AG04449 (cell line): Measurements from ENCODE around the gene NR1H3.

Experiments used
- CTCF ChIA-PET: fragments of 350-600 bp; formaldehyde crosslinking; extraction: SDS; loops from one replicate; lab custom pipeline; 2021; ENCODE audit warnings: antibody characterized with exemption; lab: Yijun Ruan, JAX
- POLR2A ChIA-PET: fragments of 400-600, 350-600 bp; formaldehyde crosslinking; extraction: SDS; loops from one replicate; lab custom pipeline; 2020; ENCODE audit warnings: antibody characterized with exemption, inconsistent platforms; lab: Yijun Ruan, JAX
- DNase-seq: peaks from one replicate; pipeline ENCODE4 v3.0.0-alpha.2; 2010; ENCODE audit warnings: low read depth, low spot score
- H3K4me3 ChIP-seq: 2 replicates; pipeline ENCODE4 v1.5.1; 2011; ENCODE audit warnings: low read depth, mild to moderate bottlenecking, control low read depth, low read length
- CTCF ChIP-seq: IDR thresholded peaks from one replicate; pipeline ENCODE4 v1.5.1; 2011; ENCODE audit warnings: mild to moderate bottlenecking, moderate library complexity, low read length, control low read depth, inconsistent platforms; ENCODE audit not compliant: insufficient read depth; ENCODE audit errors: missing control alignments

Gene NR1H3

GRCh38 chr11:47216121-47216798, 41.5 kb upstream of the NR1H3 start:
- POLR2A ChIA-PET = interaction anchor here (0.6 to 1.4 kb wide), 7 partner anchors 11 to 32 kb away, joined by 3 to 6 read pairs (median 4); partner anchors contain the start of gene ACP2
- TF ChIP-seq CTCF = no peak
- CTCF ChIA-PET = interaction anchor here (1.1 to 3.9 kb wide), 6 partner anchors 14 to 42 kb away, joined by 3 to 19 read pairs (median 5); partner anchors contain the start of genes ARFGAP2 and NR1H3
- DNase-seq = peak; percentile 44
- peak overlapping the region; percentile 72 for H3K4me3 ChIP-seq

GRCh38 chr11:47220401-47220821, 37.4 kb upstream of the NR1H3 start:
- ChIA-PET CTCF (interaction anchor here (0.6 to 4.1 kb wide), 7 partner anchors 14 to 43 kb away, joined by 3 to 26 read pairs (median 5); partner anchors contain the start of gene NR1H3), POLR2A (interaction anchor here (0.9 kb wide), 1 partner anchor 28 kb away, joined by 5 read pairs; the partner anchor contains the start of gene ACP2)
- H3K4me3 ChIP-seq = no peak overlapping the region
- TF ChIP-seq CTCF = no peak
- DNase-seq = no peak

GRCh38 chr11:47222696-47223095, 35.1 kb upstream of the NR1H3 start:
- ChIA-PET POLR2A (no interaction called here), CTCF (interaction anchor here (1.4 kb wide), 1 partner anchor 34 kb away, joined by 6 read pairs; no protein-coding TSS in a partner anchor)
- no peak for TF ChIP-seq CTCF
- H3K4me3 ChIP-seq = no peak overlapping the region
- no peak for DNase-seq

- CTCF ChIA-PET = interaction anchor here (2.4 kb wide), 1 partner anchor 9 kb away, joined by 7 read pairs; no protein-coding TSS in a partner anchor
- DNase-seq = no peak
- no peak overlapping the region for H3K4me3 ChIP-seq
- POLR2A ChIA-PET = no interaction called here
- no peak for TF ChIP-seq CTCF
Measured at GRCh38 chr11:47225552-47226400, 32.0 kb upstream of the NR1H3 start.

- no peak for DNase-seq
- ChIA-PET CTCF (interaction anchor here (1.4 to 1.8 kb wide), 2 partner anchors 30 to 50 kb away, joined by 4 to 10 read pairs; no protein-coding TSS in a partner anchor), POLR2A (interaction anchor here (0.9 to 1.7 kb wide), 3 partner anchors 13 to 20 kb away, joined by 3 to 6 read pairs (median 3); partner anchors contain the start of genes ACP2 and DDB2)
- no peak overlapping the region for H3K4me3 ChIP-seq
- TF ChIP-seq CTCF = no peak
Measured at GRCh38 chr11:47229161-47229560, 28.6 kb upstream of the NR1H3 start.

- no peak for DNase-seq
- TF ChIP-seq CTCF = no peak
- ChIA-PET CTCF (interaction anchor here (0.8 to 6.7 kb wide), 14 partner anchors 10 to 174 kb away, joined by 3 to 55 read pairs (median 8); partner anchors contain the start of genes ACP2, ARFGAP2, MADD and NR1H3), POLR2A (interaction anchor here (2.3 kb wide), 1 partner anchor 15 kb away, joined by 13 read pairs; the partner anchor contains the start of gene ACP2)
- no peak overlapping the region for H3K4me3 ChIP-seq
Measured at GRCh38 chr11:47233051-47233450, 24.7 kb upstream of the NR1H3 start.
